A673 (cell line): Measurements from ENCODE around the gene ALOXE3. TPM values are rescaled to one million over a fixed set of nuclear protein-coding genes. Genes with fewer than 3 reads are reported as not detected.

Experiments used
- BruUV-seq: library from RNA; stranded (reverse); fragments of 400-500 nt; replicated peaks from 2 replicates; lab custom pipeline; 2021; lab: Mats Ljungman, UMichigan
- CTCF ChIA-PET: fragments of 300-600 bp; sonication (Branson Sonifier 250); formaldehyde crosslinking; loops from one replicate; lab custom pipeline; 2022; ENCODE audit warnings: antibody characterized with exemption; lab: Charles Lee
- POLR2A ChIA-PET: fragments of 300-600 bp; sonication (Branson Sonifier 250); formaldehyde crosslinking; loops from one replicate; lab custom pipeline; 2022; ENCODE audit warnings: antibody characterized with exemption; ENCODE audit not compliant: low non-redundant PET; lab: Charles Lee
- DNase-seq: peaks from one replicate; pipeline ENCODE4 v3.0.0-alpha.2; 2015; ENCODE audit warnings: low spot score
- H3K27ac ChIP-seq: fragments of 200-600 bp; sonication (generic); 2 replicates; pipeline ENCODE4 v1.5.1; 2016; ENCODE audit warnings: mixed run types, low read depth, mild to moderate bottlenecking, mixed read lengths, antibody characterized with exemption, low read length; ENCODE audit not compliant: poor library complexity, severe bottlenecking
- H3K27me3 ChIP-seq: fragments of 200-600 bp; sonication (generic); replicated peaks from 2 replicates; pipeline ENCODE4 v1.6.1; 2017; ENCODE audit warnings: mixed run types, low read depth, mild to moderate bottlenecking, mixed read lengths, antibody characterized with exemption, low read length; ENCODE audit not compliant: insufficient read depth, poor library complexity
- H3K36me3 ChIP-seq: fragments of 200-600 bp; sonication (generic); 2 replicates; pipeline ENCODE4 v1.6.1; 2016; ENCODE audit warnings: mixed run types, mild to moderate bottlenecking, mixed read lengths, antibody characterized with exemption, low read length; ENCODE audit not compliant: insufficient read depth, poor library complexity, severe bottlenecking
- H3K4me1 ChIP-seq: fragments of 200-600 bp; sonication (generic); 2 replicates; pipeline ENCODE4 v1.6.1; 2017; ENCODE audit warnings: mixed run types, mild to moderate bottlenecking, mixed read lengths, antibody characterized with exemption, low read length; ENCODE audit not compliant: insufficient read depth, poor library complexity, severe bottlenecking
- H3K4me3 ChIP-seq: fragments of 200-600 bp; sonication (generic); 2 replicates; pipeline ENCODE4 v1.5.1; 2016; ENCODE audit warnings: low read depth, mixed run types, mild to moderate bottlenecking, mixed read lengths, low read length; ENCODE audit not compliant: poor library complexity, severe bottlenecking
- H3K9me3 ChIP-seq: fragments of 200-600 bp; sonication (generic); 2 replicates; pipeline ENCODE4 v1.6.1; 2016; ENCODE audit warnings: mixed run types, low read depth, mild to moderate bottlenecking, mixed read lengths, antibody characterized with exemption, low read length; ENCODE audit not compliant: poor library complexity, severe bottlenecking
- EZH2 ChIP-seq: fragments of 200-600 bp; sonication (generic); IDR thresholded peaks from 2 replicates; pipeline ENCODE4 v1.6.1; 2017; ENCODE audit warnings: borderline replicate concordance, low read depth, mild to moderate bottlenecking, mixed read lengths, antibody characterized with exemption, low read length; ENCODE audit not compliant: poor library complexity, severe bottlenecking
- intact Hi-C: fragments of 100-400 bp; cut with micrococcal nuclease; formaldehyde crosslinking; loops from one replicate; pipeline ENCODE4 v1.10.0; 2022; ENCODE audit not compliant: unreplicated experiment
- total RNA-seq: library from RNA; stranded (reverse); gene quantifications from 2 replicates; pipeline ENCODE4 v1.2.3, GENCODE V29; 2021
- TF ChIP-seq, protein P1 (sequence below): fragments of 300-800, 200-600 bp; sonication (generic); conservative IDR thresholded peaks from 2 replicates; pipeline ENCODE4 v1.5.1; 2017; ENCODE audit warnings: low read depth, mild to moderate bottlenecking, antibody characterized with exemption, low read length, moderate library complexity, mixed read lengths

ALOXE3 gene
- total RNA-seq, 1 experiment from 2014 or later, result not detected

DNA sequence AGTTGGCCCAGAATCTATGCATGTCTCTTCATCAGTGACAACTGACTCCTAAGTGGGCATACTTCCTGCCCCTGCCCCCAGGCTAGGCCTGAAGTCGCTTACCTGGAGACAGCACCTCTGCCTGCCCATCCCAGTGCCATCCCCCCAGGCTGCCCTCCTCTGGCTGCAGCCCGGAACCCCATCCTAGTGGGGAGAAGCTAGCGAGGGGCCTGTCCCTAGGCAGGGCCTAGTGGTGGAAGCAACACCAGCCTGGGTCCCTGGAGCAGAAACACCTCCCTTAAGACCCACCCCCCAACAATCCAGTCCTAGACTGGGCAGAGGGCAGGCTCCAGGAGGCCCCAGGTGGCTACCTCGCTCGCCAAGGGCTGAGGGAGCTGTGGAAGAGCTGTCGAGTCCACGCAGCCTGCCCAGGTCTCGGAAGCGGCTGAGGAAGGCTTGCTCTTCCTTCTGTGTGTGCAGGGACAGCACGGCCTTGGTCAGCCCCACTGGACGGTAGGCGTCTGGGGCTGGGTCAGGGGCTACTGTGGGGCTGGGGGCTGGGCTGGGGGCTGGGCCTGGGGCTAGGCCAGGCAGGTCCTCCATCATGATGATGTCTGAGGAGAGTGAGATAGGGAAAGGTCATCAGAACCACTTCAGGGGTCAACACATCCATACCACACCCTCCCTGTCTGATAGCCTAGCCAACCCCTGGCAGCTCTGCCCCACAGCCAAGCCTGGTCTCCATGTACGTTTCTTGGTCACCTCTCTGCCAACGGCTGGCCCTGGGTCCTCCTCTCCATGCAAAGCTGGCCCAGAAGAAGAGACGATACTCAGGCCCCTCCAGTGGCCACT is 26.3 kb upstream of the ALOXE3 start:
- no peak overlapping the region for H3K4me3 ChIP-seq
- ChIA-PET POLR2A (interaction anchor here (0.7 kb wide), 1 partner anchor 1939 kb away, joined by 13 read pairs; no protein-coding TSS in a partner anchor), CTCF (no interaction called here)
- no peak overlapping the region for H3K27ac ChIP-seq
- peaks cover 76% of the 10 kb centered on the region for H3K36me3 ChIP-seq
- no peak for DNase-seq
- no TSS peak for BruUV-seq
- no peak for TF ChIP-seq EZH2
- TF ChIP-seq, protein P1, sequence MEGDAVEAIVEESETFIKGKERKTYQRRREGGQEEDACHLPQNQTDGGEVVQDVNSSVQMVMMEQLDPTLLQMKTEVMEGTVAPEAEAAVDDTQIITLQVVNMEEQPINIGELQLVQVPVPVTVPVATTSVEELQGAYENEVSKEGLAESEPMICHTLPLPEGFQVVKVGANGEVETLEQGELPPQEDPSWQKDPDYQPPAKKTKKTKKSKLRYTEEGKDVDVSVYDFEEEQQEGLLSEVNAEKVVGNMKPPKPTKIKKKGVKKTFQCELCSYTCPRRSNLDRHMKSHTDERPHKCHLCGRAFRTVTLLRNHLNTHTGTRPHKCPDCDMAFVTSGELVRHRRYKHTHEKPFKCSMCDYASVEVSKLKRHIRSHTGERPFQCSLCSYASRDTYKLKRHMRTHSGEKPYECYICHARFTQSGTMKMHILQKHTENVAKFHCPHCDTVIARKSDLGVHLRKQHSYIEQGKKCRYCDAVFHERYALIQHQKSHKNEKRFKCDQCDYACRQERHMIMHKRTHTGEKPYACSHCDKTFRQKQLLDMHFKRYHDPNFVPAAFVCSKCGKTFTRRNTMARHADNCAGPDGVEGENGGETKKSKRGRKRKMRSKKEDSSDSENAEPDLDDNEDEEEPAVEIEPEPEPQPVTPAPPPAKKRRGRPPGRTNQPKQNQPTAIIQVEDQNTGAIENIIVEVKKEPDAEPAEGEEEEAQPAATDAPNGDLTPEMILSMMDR, result no peak
- H3K9me3 ChIP-seq, result no peaks in the 10 kb centered on the region
- intact Hi-C loops, result no loop called here
- H3K27me3 ChIP-seq, result no peaks in the 10 kb centered on the region
- H3K4me1 ChIP-seq, result no peaks in the 10 kb centered on the region

DNA sequence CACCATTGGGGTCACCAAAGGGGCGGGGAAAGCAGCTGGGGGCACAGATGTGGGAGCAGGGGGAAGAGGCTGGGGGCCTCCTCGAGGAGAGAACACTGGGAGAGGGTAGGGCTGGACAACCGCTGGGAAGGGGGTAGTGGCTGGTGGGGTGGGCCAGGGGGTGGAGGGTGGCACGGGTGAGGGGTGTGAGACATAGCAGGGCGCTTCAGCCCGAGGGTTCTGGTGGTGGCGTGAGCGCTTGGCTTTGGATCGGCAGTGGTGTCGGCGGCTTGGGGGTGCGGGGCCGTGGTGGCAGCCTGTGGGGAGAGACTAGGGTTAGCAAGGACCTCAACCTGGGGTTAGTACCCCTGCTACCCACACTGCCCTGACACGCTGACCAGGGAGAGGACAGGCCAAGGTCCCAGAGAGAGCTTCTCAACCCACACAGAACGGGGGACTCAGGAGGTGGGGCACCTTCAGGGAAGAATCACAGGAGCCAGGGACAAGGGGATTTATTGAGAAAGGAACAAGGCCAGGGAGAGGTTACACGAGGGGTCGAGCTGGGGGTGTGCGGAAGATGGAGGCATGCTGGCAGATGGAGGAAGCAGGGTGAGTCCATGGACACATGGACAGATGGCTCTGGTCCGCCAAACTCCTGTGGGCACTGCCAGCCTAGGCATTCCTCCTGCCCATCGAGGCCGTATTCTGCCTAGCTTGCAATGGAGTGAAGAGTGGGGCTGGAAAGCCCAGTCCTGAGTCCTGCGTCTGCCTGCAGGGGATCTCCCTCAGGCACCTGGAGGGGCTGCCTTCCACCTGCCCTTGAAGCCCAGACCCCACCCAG is 25.5 kb upstream of the ALOXE3 start:
- Histone ChIP-seq H3K4me3 (no peak overlapping the region), H3K27ac (no peak overlapping the region), H3K9me3 (no peaks in the 10 kb centered on the region), H3K36me3 (peaks cover 70% of the 10 kb centered on the region), H3K27me3 (no peaks in the 10 kb centered on the region), H3K4me1 (no peaks in the 10 kb centered on the region)
- DNase-seq, result no peak
- CTCF ChIA-PET, result no interaction called here
- TF ChIP-seq EZH2, result no peak
- TF ChIP-seq, protein P1, result no peak
- POLR2A ChIA-PET, result no interaction called here
- intact Hi-C loops, result no loop called here
- no TSS peak for BruUV-seq

DNA sequence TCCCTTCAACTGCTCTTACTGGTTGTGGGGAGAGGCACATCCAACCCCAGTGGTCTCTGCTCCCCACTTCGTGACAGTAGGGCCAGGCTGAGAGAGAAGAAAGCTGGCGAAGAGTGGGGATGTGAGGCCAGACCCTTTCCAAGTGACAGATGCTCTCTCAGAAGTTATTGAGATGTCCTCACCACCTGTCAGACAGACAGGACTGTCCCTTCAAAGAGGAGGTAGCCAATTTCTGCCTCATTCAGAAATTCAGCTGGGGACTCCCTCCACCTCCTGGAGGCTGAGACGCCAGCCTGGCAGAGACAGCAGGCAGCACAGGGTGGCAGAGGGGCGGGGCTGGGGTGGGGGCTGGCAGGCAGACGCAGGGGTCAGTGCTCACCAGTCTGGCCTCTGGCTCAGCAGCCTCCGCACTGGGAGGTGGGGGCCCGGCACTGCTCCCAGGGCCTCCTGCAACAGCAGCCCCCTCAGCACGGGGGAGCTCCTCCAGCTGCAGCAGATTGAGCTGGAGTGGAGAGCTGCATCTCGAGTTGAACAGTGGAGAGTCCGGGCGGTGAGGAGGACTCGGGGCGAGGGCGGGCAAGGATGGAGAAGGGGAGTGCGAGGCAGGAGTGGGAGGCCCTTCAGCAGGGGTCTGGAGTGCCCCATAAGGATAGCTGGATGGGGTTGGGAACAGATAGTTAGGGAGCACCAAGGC is 24.7 kb upstream of the ALOXE3 start:
- ChIA-PET CTCF (no interaction called here), POLR2A (no interaction called here)
- intact Hi-C loops, result no loop called here
- no peak overlapping the region for H3K4me3 ChIP-seq
- DNase-seq, result no peak
- no peaks in the 10 kb centered on the region for H3K27me3 ChIP-seq
- H3K27ac ChIP-seq, result no peak overlapping the region
- TF ChIP-seq, protein P1, result no peak
- no peak for TF ChIP-seq EZH2
- no peaks in the 10 kb centered on the region for H3K9me3 ChIP-seq
- BruUV-seq, result no TSS peak
- peaks cover 63% of the 10 kb centered on the region for H3K36me3 ChIP-seq
- no peaks in the 10 kb centered on the region for H3K4me1 ChIP-seq
